Neural cell (in vitro differentiated cells): Measurements from ENCODE around the gene RHOH. TPM values are rescaled to one million over a fixed set of nuclear protein-coding genes. Genes with fewer than 3 reads are reported as not detected.

Experiments used
- H2AFZ ChIP-seq: fragments of 200-600, 300-800 bp; sonication (generic), shearing (Covaris generic); 2 replicates; pipeline ENCODE4 v1.6.0; 2014; ENCODE audit warnings: low read depth, mild to moderate bottlenecking, antibody characterized with exemption, low read length, moderate library complexity
- H3F3A ChIP-seq: fragments of 200-600 bp; shearing (Covaris generic); 2 replicates; pipeline ENCODE4 v1.6.1; 2016; ENCODE audit warnings: mild to moderate bottlenecking, moderate library complexity, mixed read lengths, antibody characterized with exemption, low read length; ENCODE audit not compliant: insufficient read depth, poor library complexity, severe bottlenecking
- H3K27ac ChIP-seq: fragments of 200-600, 300-800 bp; sonication (generic), shearing (Covaris generic); 2 replicates; pipeline ENCODE4 v1.5.1; 2014; ENCODE audit warnings: mild to moderate bottlenecking, low read length, moderate library complexity
- H3K27me3 ChIP-seq: fragments of 300-800, 200-600 bp; sonication (generic), shearing (Covaris generic); 2 replicates; pipeline ENCODE4 v1.6.0; 2014; ENCODE audit warnings: mild to moderate bottlenecking, low read depth, low read length, moderate library complexity; ENCODE audit not compliant: insufficient read depth
- H3K36me3 ChIP-seq: fragments of 300-800, 200-600 bp; sonication (generic), shearing (Covaris generic); 2 replicates; pipeline ENCODE4 v1.5.1; 2014; ENCODE audit warnings: mild to moderate bottlenecking, antibody characterized with exemption, low read length, moderate library complexity; ENCODE audit not compliant: insufficient read depth
- H3K4me2 ChIP-seq: fragments of 300-800, 200-600 bp; sonication (generic), shearing (Covaris generic); 2 replicates; pipeline ENCODE4 v1.6.0; 2014; ENCODE audit warnings: mild to moderate bottlenecking, low read length
- H3K4me3 ChIP-seq: fragments of 300-800, 200-600 bp; sonication (generic), shearing (Covaris generic); 2 replicates; pipeline ENCODE4 v1.5.1; 2014; ENCODE audit warnings: mild to moderate bottlenecking, low read length, moderate library complexity
- H3K79me2 ChIP-seq: fragments of 200-600 bp; shearing (Covaris generic); replicated peaks from 2 replicates; pipeline ENCODE4 v1.6.0; 2014; ENCODE audit warnings: mild to moderate bottlenecking, low read length, moderate library complexity; ENCODE audit not compliant: insufficient read depth
- H3K9ac ChIP-seq: fragments of 300-800, 200-600 bp; sonication (generic), shearing (Covaris generic); 2 replicates; pipeline ENCODE4 v1.6.1; 2016; ENCODE audit warnings: mild to moderate bottlenecking, low read length, mixed read lengths
- H3K9me2 ChIP-seq: fragments of 200-600 bp; shearing (Covaris generic); 2 replicates; pipeline ENCODE4 v1.6.1; 2016; ENCODE audit warnings: mild to moderate bottlenecking, low read length, mixed read lengths; ENCODE audit not compliant: insufficient read depth
- H3K9me3 ChIP-seq: fragments of 200-600, 300-800 bp; sonication (generic), shearing (Covaris generic); 2 replicates; pipeline ENCODE4 v1.6.1; 2016; ENCODE audit warnings: mild to moderate bottlenecking, mixed run types, low read length, moderate library complexity, mixed read lengths
- H4K20me1 ChIP-seq: fragments of 200-600 bp; shearing (Covaris generic); 2 replicates; pipeline ENCODE4 v1.6.1; 2016; ENCODE audit warnings: mild to moderate bottlenecking, mixed run types; ENCODE audit not compliant: insufficient read depth
- CTCF ChIP-seq: fragments of 450-650 bp; IDR thresholded peaks from 2 replicates; pipeline ENCODE4 v1.5.1; 2014; ENCODE audit warnings: antibody characterized with exemption, mild to moderate bottlenecking, moderate library complexity; ENCODE audit not compliant: poor library complexity, severe bottlenecking
- EP300 ChIP-seq: fragments of 450-650 bp; conservative IDR thresholded peaks from 2 replicates; pipeline ENCODE4 v1.6.1; 2014; ENCODE audit warnings: antibody characterized with exemption, mild to moderate bottlenecking, moderate library complexity; ENCODE audit not compliant: poor library complexity, severe bottlenecking
- EZH2 ChIP-seq: fragments of 200-600, 300-800 bp; shearing (Covaris generic), sonication (generic); IDR thresholded peaks from 2 replicates; pipeline ENCODE4 v1.6.1; 2014; ENCODE audit warnings: antibody characterized with exemption, low read length, borderline replicate concordance, mild to moderate bottlenecking; ENCODE audit not compliant: insufficient read depth, poor library complexity, severe bottlenecking
- MXI1 ChIP-seq: fragments of 450-650 bp; conservative IDR thresholded peaks from 2 replicates; pipeline ENCODE4 v1.6.1; 2014; ENCODE audit warnings: antibody characterized with exemption, mild to moderate bottlenecking; ENCODE audit not compliant: poor library complexity, severe bottlenecking
- POLR2AphosphoS5 ChIP-seq: IDR thresholded peaks from 2 replicates; pipeline ENCODE4 v1.6.1; 2012
- RAD21 ChIP-seq: fragments of 450-650 bp; conservative IDR thresholded peaks from 2 replicates; pipeline ENCODE4 v1.6.1; 2014; ENCODE audit warnings: antibody characterized with exemption, mild to moderate bottlenecking, moderate library complexity
- SMC3 ChIP-seq: fragments of 450-650 bp; conservative IDR thresholded peaks from 2 replicates; pipeline ENCODE4 v1.6.1; 2014; ENCODE audit warnings: antibody characterized with exemption, mild to moderate bottlenecking, moderate library complexity; ENCODE audit not compliant: poor library complexity
- TAF1 ChIP-seq: IDR thresholded peaks from 2 replicates; pipeline ENCODE4 v1.6.1; 2012; ENCODE audit warnings: low read depth
- polyA plus RNA-seq: library from polyadenylated mRNA; depleted of rRNA; stranded (reverse); fragments of >200 nt; gene quantifications from 2 replicates; pipeline ENCODE4 v1.2.3, GENCODE V29; 2014
- TF ChIP-seq, protein P1 (sequence below): IDR thresholded peaks from 2 replicates; pipeline ENCODE4 v1.6.1; 2012; ENCODE audit warnings: borderline replicate concordance

RHOH gene
- polyA plus RNA-seq, 1 donor from 2014 or later = not detected

GRCh38 chr4:40253906-40254305 lies 57.1 kb downstream of the RHOH start:
- no peak overlapping the region for H3K4me2 ChIP-seq
- no peaks in the 10 kb centered on the region for H3K9me2 ChIP-seq
- no peaks in the 10 kb centered on the region for H3K36me3 ChIP-seq
- H2AFZ ChIP-seq = no peak overlapping the region
- H3K27ac ChIP-seq = no peak overlapping the region
- H3K79me2 ChIP-seq = no peaks in the 10 kb centered on the region
- no peaks in the 10 kb centered on the region for H3K27me3 ChIP-seq
- H3F3A ChIP-seq = no peaks in the 10 kb centered on the region
- H3K9me3 ChIP-seq = no peaks in the 10 kb centered on the region
- TF ChIP-seq TAF1 (no peak), RAD21 (no peak), SMC3 (no peak), EZH2 (no peak), POLR2AphosphoS5 (no peak), CTCF (no peak), EP300 (no peak), MXI1 (no peak)
- TF ChIP-seq, protein P1, sequence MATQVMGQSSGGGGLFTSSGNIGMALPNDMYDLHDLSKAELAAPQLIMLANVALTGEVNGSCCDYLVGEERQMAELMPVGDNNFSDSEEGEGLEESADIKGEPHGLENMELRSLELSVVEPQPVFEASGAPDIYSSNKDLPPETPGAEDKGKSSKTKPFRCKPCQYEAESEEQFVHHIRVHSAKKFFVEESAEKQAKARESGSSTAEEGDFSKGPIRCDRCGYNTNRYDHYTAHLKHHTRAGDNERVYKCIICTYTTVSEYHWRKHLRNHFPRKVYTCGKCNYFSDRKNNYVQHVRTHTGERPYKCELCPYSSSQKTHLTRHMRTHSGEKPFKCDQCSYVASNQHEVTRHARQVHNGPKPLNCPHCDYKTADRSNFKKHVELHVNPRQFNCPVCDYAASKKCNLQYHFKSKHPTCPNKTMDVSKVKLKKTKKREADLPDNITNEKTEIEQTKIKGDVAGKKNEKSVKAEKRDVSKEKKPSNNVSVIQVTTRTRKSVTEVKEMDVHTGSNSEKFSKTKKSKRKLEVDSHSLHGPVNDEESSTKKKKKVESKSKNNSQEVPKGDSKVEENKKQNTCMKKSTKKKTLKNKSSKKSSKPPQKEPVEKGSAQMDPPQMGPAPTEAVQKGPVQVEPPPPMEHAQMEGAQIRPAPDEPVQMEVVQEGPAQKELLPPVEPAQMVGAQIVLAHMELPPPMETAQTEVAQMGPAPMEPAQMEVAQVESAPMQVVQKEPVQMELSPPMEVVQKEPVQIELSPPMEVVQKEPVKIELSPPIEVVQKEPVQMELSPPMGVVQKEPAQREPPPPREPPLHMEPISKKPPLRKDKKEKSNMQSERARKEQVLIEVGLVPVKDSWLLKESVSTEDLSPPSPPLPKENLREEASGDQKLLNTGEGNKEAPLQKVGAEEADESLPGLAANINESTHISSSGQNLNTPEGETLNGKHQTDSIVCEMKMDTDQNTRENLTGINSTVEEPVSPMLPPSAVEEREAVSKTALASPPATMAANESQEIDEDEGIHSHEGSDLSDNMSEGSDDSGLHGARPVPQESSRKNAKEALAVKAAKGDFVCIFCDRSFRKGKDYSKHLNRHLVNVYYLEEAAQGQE = no peak
- no peak overlapping the region for H3K9ac ChIP-seq
- no peaks in the 10 kb centered on the region for H4K20me1 ChIP-seq
- H3K4me3 ChIP-seq = no peak overlapping the region

GRCh38 chr4:40254608-40255392 lies 58.0 kb downstream of the RHOH start:
- Histone ChIP-seq H3K9me3 (no peaks in the 10 kb centered on the region), H3K27me3 (no peaks in the 10 kb centered on the region), H3F3A (no peaks in the 10 kb centered on the region), H3K4me3 (no peak overlapping the region), H3K27ac (no peak overlapping the region), H3K79me2 (no peaks in the 10 kb centered on the region), H2AFZ (no peak overlapping the region), H3K36me3 (no peaks in the 10 kb centered on the region), H3K4me2 (no peak overlapping the region), H3K9ac (no peak overlapping the region), H4K20me1 (no peaks in the 10 kb centered on the region), H3K9me2 (no peaks in the 10 kb centered on the region)
- no peak for TF ChIP-seq EZH2
- TF ChIP-seq MXI1 = no peak
- TF ChIP-seq RAD21 = no peak
- no peak for TF ChIP-seq TAF1
- TF ChIP-seq, protein P1 = no peak
- TF ChIP-seq POLR2AphosphoS5 = no peak
